IPS-18c (cell line): ENCODE results near the gene TSPAN32.
"Not testable (repeated sequence)": the region's sequence is repeated elsewhere in the genome, so short reads cannot be mapped to it uniquely, and the experiment has no call there.

Experiments
- H3K4me3 ChIP-seq: 2 replicates; pipeline ENCODE4 v1.7.0; 2013; ENCODE audit warnings: low read depth, mild to moderate bottlenecking, low read length, moderate library complexity; ENCODE audit not compliant: insufficient read depth
- H3K9me3 ChIP-seq: one replicate; pipeline ENCODE4 v1.6.1; 2013; ENCODE audit warnings: mild to moderate bottlenecking, low read length, moderate library complexity; ENCODE audit not compliant: control insufficient read depth, insufficient read depth

The TSPAN32 gene

GRCh38 chr11:2362414-2362813 lies 60.6 kb downstream of the TSPAN32 start:
- Histone ChIP-seq H3K9me3 (no peaks in the 10 kb centered on the region), H3K4me3 (no peak overlapping the region)

- Histone ChIP-seq H3K4me3 (no peak overlapping the region), H3K9me3 (no peaks in the 10 kb centered on the region)
These were observed 61.3 kb downstream of the TSPAN32 start for GRCh38 chr11:2363130-2363529.

GRCh38 chr11:2363577-2364370 lies 62.0 kb downstream of the TSPAN32 start:
- Histone ChIP-seq H3K9me3 (no peaks in the 10 kb centered on the region), H3K4me3 (no peak overlapping the region)

GRCh38 chr11:2364386-2364785 lies 62.6 kb downstream of the TSPAN32 start:
- not testable (repeated sequence) for H3K4me3 ChIP-seq, H3K9me3 ChIP-seq

GRCh38 chr11:2365571-2366210 lies 63.9 kb downstream of the TSPAN32 start:
- H3K4me3 ChIP-seq, result no peak overlapping the region
- H3K9me3 ChIP-seq, result no peaks in the 10 kb centered on the region

- H3K9me3 ChIP-seq, result no peaks in the 10 kb centered on the region
- no peak overlapping the region for H3K4me3 ChIP-seq
These were observed 64.5 kb downstream of the TSPAN32 start for GRCh38 chr11:2366276-2366675.

GRCh38 chr11:2366733-2367132 lies 64.9 kb downstream of the TSPAN32 start:
- H3K4me3 ChIP-seq, result no peak overlapping the region

GRCh38 chr11:2367266-2368160 lies 65.7 kb downstream of the TSPAN32 start:
- no peaks in the 10 kb centered on the region for H3K9me3 ChIP-seq
- no peak overlapping the region for H3K4me3 ChIP-seq

More at GRCh38 chr11:2366733-2367132, 64.9 kb downstream of the TSPAN32 start:
- no peaks in the 10 kb centered on the region for H3K9me3 ChIP-seq
